GM23248 (cell line): ENCODE measurements around the gene NUDT7. TPM values are rescaled to one million over a fixed set of nuclear protein-coding genes. Genes with fewer than 3 reads are reported as not detected.

Source experiments
- DNase-seq: peaks from one replicate; pipeline ENCODE4 v3.0.0-alpha.2; 2015
- H2AFZ ChIP-seq: fragments of 200-600 bp; sonication (generic); 2 replicates; pipeline ENCODE4 v1.6.1; 2016; ENCODE audit warnings: antibody characterized with exemption
- H3F3A ChIP-seq: fragments of 200-600 bp; sonication (generic); 2 replicates; pipeline ENCODE4 v1.6.1; 2016; ENCODE audit warnings: mild to moderate bottlenecking, antibody characterized with exemption, mixed run types; ENCODE audit not compliant: insufficient read depth
- H3K27ac ChIP-seq: fragments of 200-600 bp; sonication (generic); 2 replicates; pipeline ENCODE4 v1.5.1; 2016; ENCODE audit warnings: mild to moderate bottlenecking
- H3K27me3 ChIP-seq: fragments of 200-600 bp; sonication (generic); replicated peaks from 2 replicates; pipeline ENCODE4 v1.6.1; 2016; ENCODE audit warnings: mild to moderate bottlenecking; ENCODE audit not compliant: insufficient read depth
- H3K36me3 ChIP-seq: fragments of 200-600 bp; sonication (generic); 2 replicates; pipeline ENCODE4 v1.6.1; 2016; ENCODE audit warnings: low read depth, mild to moderate bottlenecking
- H3K4me1 ChIP-seq: fragments of 200-600 bp; sonication (generic); 2 replicates; pipeline ENCODE4 v1.6.1; 2016; ENCODE audit warnings: mild to moderate bottlenecking; ENCODE audit not compliant: insufficient read depth
- H3K4me2 ChIP-seq: fragments of 200-600 bp; sonication (generic); one replicate; pipeline ENCODE4 v1.6.1; 2016; ENCODE audit warnings: mild to moderate bottlenecking; ENCODE audit not compliant: unreplicated experiment
- H3K4me3 ChIP-seq: fragments of 200-600 bp; sonication (generic); 2 replicates; pipeline ENCODE4 v1.5.1; 2016; ENCODE audit warnings: mild to moderate bottlenecking
- H3K79me2 ChIP-seq: fragments of 200-600 bp; sonication (generic); 2 replicates; pipeline ENCODE4 v1.6.1; 2016; ENCODE audit warnings: mild to moderate bottlenecking; ENCODE audit not compliant: insufficient read depth
- H3K9ac ChIP-seq: fragments of 200-600 bp; sonication (generic); 2 replicates; pipeline ENCODE4 v1.6.1; 2016; ENCODE audit warnings: mild to moderate bottlenecking
- H3K9me2 ChIP-seq: fragments of 200-600 bp; sonication (generic); 2 replicates; pipeline ENCODE4 v1.6.1; 2016; ENCODE audit warnings: mixed run types, mild to moderate bottlenecking, moderate library complexity; ENCODE audit not compliant: insufficient read depth
- H3K9me3 ChIP-seq: fragments of 200-600 bp; sonication (generic); one replicate; pipeline ENCODE4 v1.6.1; 2017; ENCODE audit warnings: low read depth
- H4K20me1 ChIP-seq: fragments of 200-600 bp; sonication (generic); 2 replicates; pipeline ENCODE4 v1.6.0; 2016; ENCODE audit not compliant: insufficient read depth
- EZH2 ChIP-seq: fragments of 200-600 bp; sonication (generic); IDR thresholded peaks from 2 replicates; pipeline ENCODE4 v1.6.1; 2018; ENCODE audit warnings: antibody characterized with exemption, mild to moderate bottlenecking; ENCODE audit not compliant: insufficient read depth, poor library complexity, severe bottlenecking
- EZH2phosphoT487 ChIP-seq: fragments of 200-600 bp; sonication (generic); IDR thresholded peaks from 2 replicates; pipeline ENCODE4 v1.6.1; 2018; ENCODE audit warnings: antibody characterized with exemption, moderate library complexity, mild to moderate bottlenecking, low read depth; ENCODE audit not compliant: insufficient read depth
- WGBS, 2 experiments: methylation state at CpG; one replicate each; pipeline ENCODE4 v1.1.6; 2015 to 2017; ENCODE audit warnings: low lambda C conversion rate in 2 of 2, low coverage in 1 of 2; ENCODE audit errors: missing lambda C conversion rate in 2 of 2; 5-methylcytosine and 5-hydroxymethylcytosine counted together
- in situ Hi-C: fragments of 300-500 bp; cut with MboI; formaldehyde crosslinking; loops from 2 replicates; pipeline ENCODE4 v1.15.0; 2020
- polyA plus RNA-seq: library from polyadenylated mRNA; unstranded; fragments of >200 nt; fragmentation: Nextera tagmentation; extraction: Ambion mirVana; gene quantifications from 2 replicates; pipeline ENCODE4 v1.2.1, GENCODE V29; 2016
- total RNA-seq: library from RNA; depleted of rRNA; stranded (reverse); fragments of >200 nt; shearing (Covaris generic); gene quantifications from 2 replicates; pipeline ENCODE4 v1.2.3, GENCODE V29; 2014

NUDT7 gene
- total and polyA plus RNA-seq, 2 experiments from 2014 or later, result 3.0 to 6.2 TPM

DNA sequence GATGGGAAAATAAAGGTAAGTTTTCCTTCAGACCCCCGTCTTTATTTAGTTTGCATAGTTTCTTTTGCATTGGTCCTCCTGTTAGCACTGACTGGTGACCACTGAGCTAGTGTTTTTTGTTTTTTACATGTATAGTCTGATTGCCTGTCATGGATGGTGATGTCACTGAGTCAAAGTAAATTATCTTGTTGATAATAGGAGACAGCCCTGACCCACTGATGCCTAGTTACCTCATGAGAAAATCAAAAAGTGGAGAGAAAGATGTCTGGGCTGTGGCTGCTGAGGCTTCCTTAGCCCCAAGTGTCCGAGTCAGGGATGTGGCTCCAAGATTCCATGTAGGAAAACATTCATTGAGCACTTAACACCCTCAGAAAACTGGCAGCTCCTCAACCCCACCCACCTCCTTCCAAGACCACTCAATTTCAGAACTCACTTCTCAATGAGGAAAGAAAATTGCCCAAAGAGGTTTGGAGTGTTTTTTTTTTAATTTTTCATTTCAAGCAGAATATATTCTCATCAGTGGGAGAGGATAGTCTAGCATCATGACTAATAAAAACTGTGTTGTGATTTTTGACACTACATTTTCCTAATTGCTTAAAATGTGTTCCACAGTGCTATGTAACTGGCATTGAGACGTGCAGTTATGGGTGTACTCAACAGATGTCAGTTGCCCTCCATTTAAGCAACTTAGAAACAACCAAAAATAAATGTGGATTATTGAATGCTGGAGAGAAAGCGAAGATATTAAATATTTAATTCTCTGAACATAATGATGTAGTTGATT is 38.7 kb upstream of the NUDT7 start:
- no peak overlapping the region for H3K4me2 ChIP-seq
- H2AFZ ChIP-seq, result no peak overlapping the region
- H3K79me2 ChIP-seq, result no peaks in the 10 kb centered on the region
- H3K4me3 ChIP-seq, result no peak overlapping the region
- WGBS, 2 experiments, result 23 to 26% methylated on average over 4 of the region's 4 CpGs
- H4K20me1 ChIP-seq, result no peaks in the 10 kb centered on the region
- no peaks in the 10 kb centered on the region for H3F3A ChIP-seq
- peaks cover 21% of the 10 kb centered on the region for H3K27me3 ChIP-seq
- no peak overlapping the region for H3K27ac ChIP-seq
- no peaks in the 10 kb centered on the region for H3K9me2 ChIP-seq
- DNase-seq, result no peak
- H3K9me3 ChIP-seq, result no peaks in the 10 kb centered on the region
- no peaks in the 10 kb centered on the region for H3K4me1 ChIP-seq
- no peak for TF ChIP-seq EZH2
- no peak for TF ChIP-seq EZH2phosphoT487
- in situ Hi-C loops, result no loop called here
- no peak overlapping the region for H3K9ac ChIP-seq
- no peaks in the 10 kb centered on the region for H3K36me3 ChIP-seq

DNA sequence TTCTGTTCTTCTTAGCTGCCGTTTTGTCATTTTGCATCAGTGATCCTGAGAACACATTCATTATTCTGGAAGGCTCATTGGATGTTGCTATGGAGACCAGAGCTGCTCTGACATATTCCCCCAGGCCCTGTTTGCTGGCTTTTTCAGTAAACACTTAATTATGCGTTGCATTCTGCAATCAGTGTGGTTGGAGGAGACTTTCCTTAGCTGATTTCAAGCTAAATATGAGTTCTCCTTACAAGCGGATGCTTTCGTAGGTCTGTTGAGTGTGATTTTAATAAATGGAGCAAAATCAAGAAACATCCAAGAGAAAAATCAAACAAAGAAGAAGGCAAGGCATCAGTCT is 38.2 kb upstream of the NUDT7 start:
- Histone ChIP-seq H2AFZ (no peak overlapping the region), H3K27ac (no peak overlapping the region), H3K36me3 (no peaks in the 10 kb centered on the region), H3K4me1 (no peaks in the 10 kb centered on the region), H3K9ac (no peak overlapping the region), H3K27me3 (peaks cover 23% of the 10 kb centered on the region), H3K9me2 (no peaks in the 10 kb centered on the region), H3F3A (no peaks in the 10 kb centered on the region), H3K79me2 (no peaks in the 10 kb centered on the region), H3K4me3 (no peak overlapping the region), H3K9me3 (no peaks in the 10 kb centered on the region), H4K20me1 (no peaks in the 10 kb centered on the region), H3K4me2 (no peak overlapping the region)
- DNase-seq, result no peak
- 52 to 59% methylated on average over 4 of the region's 4 CpGs for WGBS, 2 experiments
- TF ChIP-seq EZH2phosphoT487 (no peak), EZH2 (no peak)
- in situ Hi-C loops, result no loop called here

DNA sequence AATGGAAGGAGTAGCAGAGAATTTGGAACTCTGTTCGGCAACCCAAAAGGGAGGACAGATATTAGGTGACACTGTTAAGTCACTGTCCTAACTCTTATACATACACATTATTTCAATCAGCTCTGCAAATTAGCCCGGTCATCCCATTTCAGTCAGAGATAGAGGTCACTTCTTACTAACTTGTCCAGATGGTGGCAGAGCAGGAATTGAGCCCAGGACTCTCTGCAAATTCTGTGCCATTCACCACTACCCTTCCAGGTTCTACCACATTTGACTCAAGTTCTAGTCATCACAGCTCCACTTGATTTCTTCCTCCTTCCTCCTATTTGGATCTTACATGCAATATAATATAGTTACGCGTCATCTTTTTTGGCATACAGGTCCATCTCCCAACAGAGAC is 35.9 kb upstream of the NUDT7 start:
- no peaks in the 10 kb centered on the region for H3K79me2 ChIP-seq
- no peaks in the 10 kb centered on the region for H3K4me1 ChIP-seq
- H3K9ac ChIP-seq, result no peak overlapping the region
- no peaks in the 10 kb centered on the region for H3K9me2 ChIP-seq
- no peak overlapping the region for H2AFZ ChIP-seq
- H3K9me3 ChIP-seq, result no peaks in the 10 kb centered on the region
- H3K36me3 ChIP-seq, result no peaks in the 10 kb centered on the region
- WGBS, 2 experiments, result 66 to 67% methylated on average over 4 of the region's 4 CpGs
- H4K20me1 ChIP-seq, result no peaks in the 10 kb centered on the region
- no peak for DNase-seq
- H3K27ac ChIP-seq, result no peak overlapping the region
- no peak overlapping the region for H3K4me2 ChIP-seq
- TF ChIP-seq EZH2, result no peak
- no peak for TF ChIP-seq EZH2phosphoT487
- peaks cover 30% of the 10 kb centered on the region for H3K27me3 ChIP-seq
- H3K4me3 ChIP-seq, result no peak overlapping the region
- no peaks in the 10 kb centered on the region for H3F3A ChIP-seq
- in situ Hi-C loops, result no loop called here

DNA sequence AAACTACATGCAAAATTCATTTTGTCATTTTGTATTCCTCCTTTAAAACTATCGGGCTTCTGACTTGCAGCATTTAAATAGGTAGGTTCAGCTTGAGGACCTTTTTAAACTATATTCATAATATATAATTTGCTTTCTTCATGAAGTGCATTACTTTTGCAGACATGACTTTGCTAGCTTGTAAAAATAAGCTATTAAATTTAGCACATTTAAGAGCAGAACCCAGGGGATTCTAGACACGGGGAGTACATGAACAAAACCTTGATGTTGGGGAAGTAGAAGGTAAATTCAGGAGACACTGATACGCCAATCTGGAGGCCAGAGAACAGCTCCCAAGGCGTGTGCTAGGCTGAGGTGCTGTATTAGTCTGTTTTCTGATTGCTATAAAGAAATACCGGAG is 32.3 kb upstream of the NUDT7 start:
- H3K4me3 ChIP-seq, result no peak overlapping the region
- in situ Hi-C loops, result no loop called here

DNA sequence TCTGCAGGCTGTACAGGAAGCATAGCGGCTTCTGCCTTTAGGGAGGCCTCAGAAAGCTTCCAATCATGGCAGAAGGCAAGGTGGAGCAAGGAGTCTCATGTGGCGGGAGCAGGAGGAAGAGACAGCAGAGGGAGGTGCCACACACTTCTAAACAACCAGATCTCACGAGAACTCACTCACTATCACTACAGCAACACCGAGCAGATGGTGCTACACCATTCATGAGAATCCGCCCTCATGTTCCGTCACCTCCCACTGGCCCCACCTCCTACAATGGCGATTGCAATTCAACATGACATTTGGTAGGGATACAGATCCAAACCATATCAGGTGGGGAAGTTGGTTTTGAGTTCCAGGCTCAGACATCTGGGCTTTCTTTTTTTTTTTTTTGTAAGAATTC is 31.9 kb upstream of the NUDT7 start:
- 47 to 57% methylated on average over 7 of the region's 7 CpGs for WGBS, 2 experiments
- in situ Hi-C loops, result no loop called here
- Histone ChIP-seq H3K4me1 (no peaks in the 10 kb centered on the region), H2AFZ (no peak overlapping the region), H3K79me2 (no peaks in the 10 kb centered on the region), H3K9me2 (no peaks in the 10 kb centered on the region), H3K9ac (no peak overlapping the region), H3K4me3 (no peak overlapping the region), H3K27me3 (peaks cover 26% of the 10 kb centered on the region), H3K4me2 (no peak overlapping the region), H3K36me3 (no peaks in the 10 kb centered on the region), H4K20me1 (no peaks in the 10 kb centered on the region), H3K27ac (no peak overlapping the region), H3F3A (no peaks in the 10 kb centered on the region), H3K9me3 (no peaks in the 10 kb centered on the region)
- no peak for TF ChIP-seq EZH2phosphoT487
- TF ChIP-seq EZH2, result no peak
- no peak for DNase-seq

More for the DNA sequence above, 32.3 kb upstream of the NUDT7 start:
- H3K36me3 ChIP-seq, result no peaks in the 10 kb centered on the region
- no peaks in the 10 kb centered on the region for H3K9me3 ChIP-seq
- no peak overlapping the region for H3K9ac ChIP-seq
- no peaks in the 10 kb centered on the region for H4K20me1 ChIP-seq
- 45 to 48% methylated on average over 5 of the region's 5 CpGs for WGBS, 2 experiments
- H2AFZ ChIP-seq, result no peak overlapping the region
- H3K27ac ChIP-seq, result no peak overlapping the region
- H3K4me1 ChIP-seq, result no peaks in the 10 kb centered on the region
- no peaks in the 10 kb centered on the region for H3K79me2 ChIP-seq
- H3K9me2 ChIP-seq, result no peaks in the 10 kb centered on the region
- H3K27me3 ChIP-seq, result peaks cover 31% of the 10 kb centered on the region
- DNase-seq, result no peak
- H3K4me2 ChIP-seq, result no peak overlapping the region
- H3F3A ChIP-seq, result no peaks in the 10 kb centered on the region
- TF ChIP-seq EZH2phosphoT487 (no peak), EZH2 (no peak)
